G401.6 (cell line): Measurements from ENCODE around the gene RPH3AL.

Source experiments
- FAIRE-seq: peaks from 2 replicates; lab custom pipeline; 2012; peaks lifted over from hg19 to GRCh38; lab: Jason Lieb, UNC

RPH3AL gene

DNA sequence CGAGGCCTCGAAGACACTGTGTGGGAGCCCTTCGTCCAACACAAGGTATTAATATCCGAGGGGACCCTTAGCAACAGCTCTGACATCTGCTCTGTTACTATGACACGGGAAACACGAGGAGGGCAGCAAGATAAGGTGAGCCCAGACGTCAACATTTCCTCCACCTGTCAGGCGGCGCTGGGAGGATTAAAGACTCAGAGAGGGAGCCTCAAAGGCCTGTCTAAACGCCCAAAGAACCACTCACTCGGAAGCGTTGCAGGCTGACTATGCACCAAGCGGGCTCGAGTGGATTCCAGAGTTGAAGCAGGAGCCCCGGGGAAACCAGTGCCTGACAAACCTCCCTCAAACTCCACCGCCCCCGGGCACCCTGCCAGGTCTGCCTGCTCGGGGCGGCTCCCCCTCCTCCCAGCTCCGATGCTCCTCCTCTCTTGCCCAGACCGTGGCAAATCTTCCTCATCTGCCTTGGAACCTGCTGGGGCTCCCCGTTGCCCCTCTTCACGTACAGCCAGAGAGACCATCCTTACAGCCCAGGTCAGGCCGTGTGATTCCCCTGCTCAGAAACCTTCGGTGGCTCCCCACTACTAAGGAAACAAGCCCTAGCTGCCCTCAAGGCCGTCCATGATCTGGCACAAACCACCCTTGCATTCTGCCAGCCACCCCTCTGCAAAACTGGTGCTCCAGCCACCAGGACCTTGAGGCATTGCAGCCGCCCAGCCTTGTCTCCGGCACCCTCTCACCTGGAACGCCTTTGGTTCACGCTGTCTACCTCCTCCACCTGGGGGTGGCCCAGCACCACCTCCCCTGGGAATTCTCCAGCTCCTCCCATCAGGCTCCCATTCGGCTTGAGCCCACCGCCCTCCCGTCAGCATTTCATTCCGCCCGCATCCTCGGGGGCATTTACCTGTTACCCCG lies 16.2 kb downstream of the RPH3AL start:
- no peak for FAIRE-seq

DNA sequence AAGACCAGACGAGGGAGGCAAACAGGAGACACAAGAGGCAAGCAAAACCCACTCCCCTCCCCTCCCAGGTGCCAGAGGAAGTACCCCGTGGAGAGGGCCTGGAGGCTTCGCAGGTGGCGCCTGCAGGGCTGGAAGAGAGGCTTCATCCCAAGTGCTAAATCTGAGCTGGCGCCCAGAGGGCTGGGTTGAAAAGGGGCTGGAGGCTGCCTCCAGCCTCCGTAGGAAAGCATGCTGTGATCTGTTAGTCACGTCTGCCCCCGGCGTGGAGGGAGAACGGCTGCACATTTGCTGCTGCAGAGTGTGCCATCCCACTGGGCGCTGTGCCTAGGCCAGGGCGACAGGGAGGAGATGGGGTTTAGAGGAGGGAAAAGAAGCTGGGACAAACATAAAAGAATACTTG lies 16.9 kb downstream of the RPH3AL start:
- no peak for FAIRE-seq

DNA sequence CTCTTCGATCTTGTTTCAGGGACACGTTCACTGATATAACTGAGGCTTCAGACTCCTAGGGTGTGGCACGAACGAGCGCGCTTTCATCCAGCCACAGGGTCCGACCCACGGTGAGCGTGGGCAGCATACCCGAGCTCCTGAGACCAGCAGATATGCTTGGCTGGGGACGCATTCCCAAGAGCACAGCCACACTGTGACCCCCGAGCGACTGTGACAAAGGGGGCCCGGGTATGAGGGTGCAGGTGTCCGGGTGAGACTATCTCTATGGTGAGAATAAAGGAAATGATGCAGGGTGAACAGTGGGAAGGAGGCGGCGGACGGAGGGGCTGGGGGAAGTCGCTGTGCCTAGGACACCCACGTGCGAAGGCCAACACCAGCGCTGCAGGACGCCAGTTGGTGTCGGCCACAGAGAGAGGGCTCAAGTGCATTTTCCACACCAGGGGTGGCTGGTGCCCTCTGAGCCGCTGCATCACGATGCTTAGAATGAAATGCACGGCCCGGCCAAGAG lies 17.6 kb downstream of the RPH3AL start:
- FAIRE-seq, result no peak

DNA sequence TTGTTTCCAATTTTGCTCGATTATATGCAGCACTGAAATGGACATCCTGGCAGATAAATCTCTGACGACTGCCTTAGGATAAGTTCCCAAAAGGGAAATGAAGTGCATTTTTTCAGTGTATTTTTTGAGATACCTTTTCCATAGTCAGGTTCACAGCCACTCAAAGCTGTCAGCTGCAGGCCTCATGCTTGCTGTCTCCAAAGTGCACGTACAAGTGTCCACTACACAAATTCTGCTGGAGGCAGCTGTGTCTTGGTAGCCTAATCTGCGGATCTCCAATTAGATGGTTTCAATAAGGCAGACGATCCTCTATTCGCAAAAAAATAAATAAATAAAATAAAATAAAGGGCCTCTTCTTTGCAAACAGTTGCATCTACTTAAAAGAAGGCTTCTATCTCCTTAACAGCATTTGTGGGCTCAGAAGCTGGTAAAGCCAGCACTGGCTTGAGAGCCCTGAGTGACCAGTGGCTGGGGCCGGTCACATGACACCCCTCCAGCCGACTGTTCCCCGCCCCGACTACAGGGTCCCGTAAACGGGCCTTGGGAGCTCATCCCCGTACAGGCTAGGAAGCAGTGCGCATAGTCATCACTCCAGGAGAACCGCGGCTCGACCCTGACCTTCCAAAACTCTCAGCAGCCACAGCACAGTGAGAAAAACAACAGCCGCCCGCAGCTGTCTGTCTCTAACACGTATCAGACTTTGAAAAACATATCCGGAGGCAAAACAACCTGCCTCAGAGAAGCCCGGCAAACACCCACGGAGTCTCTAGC lies 18.8 kb downstream of the RPH3AL start:
- FAIRE-seq, result no peak

- FAIRE-seq, result no peak
Measured at GRCh38 chr17:332558-333322, 19.9 kb downstream of the RPH3AL start.

GRCh38 chr17:332023-332422 lies 20.6 kb downstream of the RPH3AL start:
- FAIRE-seq, result no peak

DNA sequence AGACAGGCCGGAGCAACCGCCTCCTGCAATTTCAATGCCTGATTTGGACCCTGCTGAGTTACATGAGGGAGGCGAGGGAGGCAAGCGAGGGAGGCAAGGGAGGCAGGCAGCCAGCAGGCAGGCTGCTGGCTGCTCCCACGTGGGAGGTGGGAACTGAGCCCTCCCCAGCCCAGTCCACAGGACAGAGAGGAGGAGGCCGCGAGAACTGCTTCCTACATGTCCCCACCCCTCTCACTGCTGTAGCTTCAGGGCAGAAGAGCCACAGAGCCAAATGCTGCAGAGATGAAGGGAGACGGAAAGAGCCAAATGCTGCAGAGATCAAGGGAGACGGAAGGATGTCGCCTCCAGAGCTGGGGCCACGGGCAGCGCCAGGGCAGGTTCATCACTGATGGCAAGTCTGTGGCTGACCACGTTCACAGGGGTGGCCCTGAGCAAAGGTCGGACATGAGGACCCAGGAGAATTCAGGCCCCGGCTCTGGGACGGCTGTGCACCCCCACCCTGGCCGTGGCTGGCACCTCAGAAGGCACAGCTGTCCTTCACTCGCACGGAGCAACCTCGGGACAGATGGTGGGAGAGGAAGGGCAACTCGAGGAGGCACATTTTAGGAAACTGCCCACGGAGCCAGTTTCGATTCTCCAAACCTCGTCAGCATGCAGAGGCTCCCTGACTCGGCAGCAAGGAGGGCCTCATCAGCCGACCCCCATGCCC lies 21.5 kb downstream of the RPH3AL start:
- FAIRE-seq, result no peak

DNA sequence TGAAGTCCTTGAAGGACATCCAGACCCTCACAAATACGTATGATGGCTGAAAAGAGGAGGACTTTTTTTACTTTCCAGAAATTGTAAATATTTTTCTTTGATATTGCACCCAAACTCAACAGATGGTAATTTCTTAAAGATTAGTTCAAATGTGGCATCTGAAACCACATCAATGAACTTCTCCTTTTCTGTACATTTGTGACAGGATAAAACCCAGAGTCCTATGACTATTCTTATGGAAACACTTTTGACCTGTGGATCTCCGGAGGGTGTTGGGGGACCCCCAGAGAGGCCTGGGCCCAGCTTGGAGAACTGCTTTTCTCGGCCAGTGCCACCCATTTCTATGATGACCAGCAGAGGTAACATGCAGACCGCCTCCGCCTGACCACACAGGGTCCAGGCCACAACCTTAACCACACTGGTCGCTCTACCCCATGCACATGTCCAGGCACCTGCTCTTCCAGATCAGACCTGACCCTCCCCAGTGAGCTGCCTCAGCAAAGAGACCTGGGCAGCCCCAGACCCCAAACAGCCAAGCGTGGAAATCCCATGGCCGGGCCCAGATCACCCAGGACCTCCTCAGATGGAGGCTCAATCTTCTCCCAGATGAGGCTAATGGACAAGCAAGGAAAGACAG lies 22.7 kb downstream of the RPH3AL start:
- FAIRE-seq, result no peak

DNA sequence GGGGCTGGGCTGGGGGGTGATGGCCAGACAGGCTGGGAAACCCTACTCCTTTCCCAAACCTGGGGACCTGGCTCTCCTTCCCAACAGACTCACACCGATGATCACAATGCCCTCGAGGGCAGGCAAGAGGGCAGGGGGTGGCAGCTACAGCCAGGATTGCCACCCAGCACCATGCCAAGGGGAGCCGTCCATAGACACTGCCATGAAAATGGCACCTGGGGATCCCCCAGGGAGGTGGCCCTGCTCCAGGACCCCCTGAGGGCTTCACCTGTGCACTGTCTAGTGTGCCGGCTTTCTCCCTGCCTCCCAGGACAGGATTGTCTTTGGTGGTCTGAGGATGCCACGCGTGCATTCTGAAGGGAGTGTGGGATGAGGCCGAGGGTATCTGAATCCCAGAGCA lies 24.6 kb downstream of the RPH3AL start:
- FAIRE-seq, result no peak

DNA sequence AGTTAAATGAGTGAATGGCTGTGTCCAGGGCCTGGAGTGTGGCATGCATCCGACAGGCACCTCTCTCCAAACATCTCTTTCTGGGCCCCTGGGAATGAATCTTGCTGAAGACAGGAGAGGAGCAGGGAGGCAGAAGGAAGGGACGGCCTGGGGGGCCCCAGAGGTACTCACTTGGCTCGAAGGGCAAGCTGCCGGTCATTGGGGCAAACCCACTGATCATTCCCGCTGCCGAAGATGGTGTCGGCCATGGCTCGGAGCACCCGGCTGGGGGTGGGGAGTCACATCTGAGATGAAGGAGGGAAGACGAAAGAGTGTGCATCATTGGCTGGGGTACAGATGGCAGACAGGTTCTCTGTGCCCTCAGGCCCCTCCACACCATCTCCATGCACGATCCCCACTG lies 25.3 kb downstream of the RPH3AL start:
- FAIRE-seq, result no peak

GRCh38 chr17:326010-326621 lies 26.5 kb downstream of the RPH3AL start:
- no peak for FAIRE-seq

DNA sequence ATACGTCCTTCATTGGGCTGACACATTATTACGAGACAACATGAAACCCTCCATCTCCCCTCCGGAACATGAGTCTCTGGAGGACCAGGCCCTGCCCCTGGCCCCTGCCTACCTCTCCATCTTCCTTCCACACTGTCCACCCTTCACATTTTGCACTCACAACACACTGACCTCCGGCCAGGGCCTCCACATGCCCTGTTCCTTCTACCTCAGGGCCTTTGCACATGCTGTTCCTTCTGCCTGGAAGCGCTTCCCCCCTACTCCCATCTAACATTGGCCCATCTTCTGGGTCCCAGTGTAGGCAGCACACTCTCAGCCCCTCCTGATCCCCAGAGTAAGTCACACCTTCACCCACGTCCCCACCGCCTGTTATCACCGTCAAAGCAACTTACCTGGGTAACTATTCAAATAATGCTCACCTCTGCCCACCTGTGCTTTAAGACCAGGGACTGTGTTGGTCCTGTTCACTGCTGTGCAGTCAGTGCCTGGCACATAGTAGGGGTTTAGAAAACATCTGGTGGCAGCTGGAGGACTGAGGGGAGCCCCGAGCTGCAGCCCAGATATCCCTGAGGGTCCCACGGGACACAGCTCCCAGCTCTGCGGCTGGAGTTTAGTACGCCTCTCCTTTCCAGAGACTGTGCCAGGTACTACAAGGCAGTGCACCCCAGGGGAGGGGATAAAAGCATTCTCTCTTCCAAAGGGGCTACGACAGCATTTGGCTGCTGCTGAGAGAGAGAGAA lies 27.2 kb downstream of the RPH3AL start:
- no peak for FAIRE-seq

- no peak for FAIRE-seq
Measured at GRCh38 chr17:323721-324571, 28.7 kb downstream of the RPH3AL start.

DNA sequence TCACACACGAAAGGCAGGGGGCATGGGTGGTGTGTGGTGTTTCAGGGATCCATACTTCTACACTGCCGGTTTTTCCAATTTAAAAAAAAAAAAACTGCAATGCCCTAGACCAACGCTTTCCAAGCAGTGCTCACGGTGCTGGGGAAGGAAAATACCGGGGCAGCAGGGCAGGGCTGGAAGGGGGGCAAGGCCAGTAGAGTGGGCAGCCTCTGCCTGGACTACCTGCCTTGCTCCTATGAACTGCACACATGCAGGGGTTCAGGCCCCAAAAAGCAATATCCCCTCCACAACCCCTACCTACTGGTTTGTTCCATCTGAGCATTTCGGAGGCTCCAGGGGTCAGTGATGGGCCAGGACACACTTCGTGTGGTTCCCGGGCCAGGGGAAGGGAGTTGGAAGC lies 29.4 kb downstream of the RPH3AL start:
- FAIRE-seq, result no peak

GRCh38 chr17:322006-322780 lies 30.4 kb downstream of the RPH3AL start:
- FAIRE-seq, result no peak

- no peak for FAIRE-seq
Measured at GRCh38 chr17:321386-321941, 31.1 kb downstream of the RPH3AL start.

DNA sequence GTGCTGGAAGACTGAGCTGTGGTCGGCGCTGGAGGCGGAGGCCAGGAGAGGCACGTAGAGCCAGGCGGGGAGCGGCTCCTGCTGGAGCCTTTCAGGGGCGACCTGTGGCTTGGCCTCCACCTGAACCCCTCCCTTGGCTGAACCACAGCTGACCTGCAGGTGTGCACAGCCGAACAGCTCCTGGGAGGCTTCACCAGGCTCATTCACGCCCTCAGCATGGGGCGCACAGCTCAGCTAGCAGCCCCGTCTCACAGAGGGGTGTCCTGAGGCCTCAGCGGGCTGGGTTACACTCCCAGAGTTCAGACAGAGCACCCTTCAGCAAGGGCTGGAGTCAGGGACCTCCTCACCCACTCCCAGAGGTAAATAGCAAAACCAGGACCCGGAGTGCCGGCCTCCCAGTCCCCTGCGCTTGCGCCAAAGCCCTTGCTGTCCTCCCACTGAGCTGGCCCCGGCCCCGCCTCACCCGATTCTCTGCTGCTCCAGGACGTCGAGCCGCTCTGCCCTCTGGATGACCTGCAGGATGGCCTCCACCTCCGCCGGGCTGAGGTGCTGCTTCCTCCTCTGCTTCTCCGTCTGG lies 31.7 kb downstream of the RPH3AL start:
- FAIRE-seq, result no peak

GRCh38 chr17:320139-320538 lies 32.5 kb downstream of the RPH3AL start:
- FAIRE-seq, result no peak
